Activated T-helper 2 cell treated with anti-CD3 and anti-CD28 coated beads, Interferon-gamma antibody, Interleukin-2, Interleukin-4, amounts not matched to agents 10 μg/mL and 5 μg/mL and 100 μg/mL, durations not matched to agents 14 hours and 24 hours and 36 hours (primary cell): Measurements from ENCODE around the gene DLGAP1. TPM values are rescaled to one million over a fixed set of nuclear protein-coding genes. Genes with fewer than 3 reads are reported as not detected.

Source experiments
- DNase-seq: peaks from one replicate; pipeline ENCODE4 v3.0.0; 2021; ENCODE audit warnings: low spot score
- H3K27ac Mint-ChIP-seq: one replicate; pipeline ENCODE4 v1.8.0; 2021; ENCODE audit warnings: mixed read lengths
- H3K27me3 Mint-ChIP-seq: one replicate; pipeline ENCODE4 v1.8.0; 2021; ENCODE audit warnings: low read depth, mixed read lengths
- H3K36me3 Mint-ChIP-seq: one replicate; pipeline ENCODE4 v1.8.0; 2021; ENCODE audit warnings: low read depth, mixed read lengths
- H3K4me1 Mint-ChIP-seq: one replicate; pipeline ENCODE4 v1.8.0; 2021; ENCODE audit warnings: low read depth, mixed read lengths
- H3K4me3 Mint-ChIP-seq: one replicate; pipeline ENCODE4 v1.8.0; 2021; ENCODE audit warnings: low read depth, mild to moderate bottlenecking, moderate library complexity, mixed read lengths
- H3K9me3 Mint-ChIP-seq: one replicate; pipeline ENCODE4 v1.8.0; 2021; ENCODE audit warnings: mixed read lengths
- intact Hi-C: fragments of 100-400 bp; cut with micrococcal nuclease; formaldehyde crosslinking; loops from one replicate; pipeline ENCODE4 v1.15.1; 2023
- total RNA-seq: library from RNA; stranded (reverse); gene quantifications from 2 replicates; pipeline ENCODE4 v1.2.3, GENCODE V29; 2022

Gene DLGAP1
- total RNA-seq, 1 donor from 2014 or later: not detected

GRCh38 chr18:4417714-4418113, 37.4 kb downstream of the DLGAP1 start:
- Mint-ChIP-seq H3K4me1 (no peaks in the 10 kb centered on the region), H3K4me3 (no peak overlapping the region)
- intact Hi-C loops: no loop called here

DNA sequence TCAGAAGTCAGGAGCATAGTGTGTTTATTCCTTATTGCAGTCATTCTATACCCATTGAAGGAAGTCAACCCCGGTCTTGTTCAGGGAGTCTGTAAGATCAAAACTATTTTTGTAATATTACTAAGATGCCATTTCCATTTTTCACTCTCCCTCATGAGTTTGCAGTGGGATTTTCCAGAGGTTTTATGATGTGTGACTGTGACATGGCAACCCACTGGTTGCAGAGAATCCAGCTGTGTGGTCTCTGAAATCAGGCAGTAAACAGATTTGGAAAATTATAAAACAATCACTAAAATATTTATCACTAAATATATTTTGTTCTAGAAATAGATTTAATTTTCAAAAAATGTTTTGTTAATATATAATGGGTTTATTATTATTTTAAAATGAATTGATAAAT, 38.1 kb downstream of the DLGAP1 start:
- no peak overlapping the region for H3K4me3 Mint-ChIP-seq

More at GRCh38 chr18:4417714-4418113, 37.4 kb downstream of the DLGAP1 start:
- Mint-ChIP-seq H3K27me3 (no peaks in the 10 kb centered on the region), H3K36me3 (no peaks in the 10 kb centered on the region), H3K9me3 (peaks cover 4% of the 10 kb centered on the region), H3K27ac (no peak overlapping the region)
- no peak for DNase-seq

DNA sequence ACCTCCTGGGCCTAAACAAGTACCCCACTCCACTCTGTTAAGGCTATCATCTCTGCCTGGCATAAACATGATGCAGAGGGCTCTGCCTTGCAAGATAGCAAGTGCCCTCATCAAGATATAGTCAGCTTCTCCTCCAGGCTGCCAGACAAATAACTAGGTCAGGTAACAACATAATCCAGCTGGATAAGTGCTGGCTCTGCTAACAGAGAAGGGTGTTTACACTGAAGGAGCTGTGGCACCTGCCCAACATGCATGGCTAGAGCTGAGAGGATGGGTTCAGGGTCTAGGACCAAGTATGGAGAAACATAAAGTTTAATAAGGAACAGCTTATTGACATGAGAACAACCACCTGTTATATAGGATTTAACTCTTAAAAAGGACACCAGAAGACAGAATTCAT, 42.8 kb downstream of the DLGAP1 start:
- no peaks in the 10 kb centered on the region for H3K36me3 Mint-ChIP-seq
- H3K4me3 Mint-ChIP-seq: no peak overlapping the region
- H3K9me3 Mint-ChIP-seq: peaks cover 11% of the 10 kb centered on the region
- intact Hi-C loops: no loop called here
- H3K4me1 Mint-ChIP-seq: no peaks in the 10 kb centered on the region
- no peak overlapping the region for H3K27ac Mint-ChIP-seq
- no peaks in the 10 kb centered on the region for H3K27me3 Mint-ChIP-seq
- no peak for DNase-seq

More for the DNA sequence above, 38.1 kb downstream of the DLGAP1 start:
- no peaks in the 10 kb centered on the region for H3K27me3 Mint-ChIP-seq
- H3K9me3 Mint-ChIP-seq: peaks cover 4% of the 10 kb centered on the region
- intact Hi-C loops: no loop called here
- no peak for DNase-seq
- no peaks in the 10 kb centered on the region for H3K4me1 Mint-ChIP-seq
- no peaks in the 10 kb centered on the region for H3K36me3 Mint-ChIP-seq
- H3K27ac Mint-ChIP-seq: no peak overlapping the region

DNA sequence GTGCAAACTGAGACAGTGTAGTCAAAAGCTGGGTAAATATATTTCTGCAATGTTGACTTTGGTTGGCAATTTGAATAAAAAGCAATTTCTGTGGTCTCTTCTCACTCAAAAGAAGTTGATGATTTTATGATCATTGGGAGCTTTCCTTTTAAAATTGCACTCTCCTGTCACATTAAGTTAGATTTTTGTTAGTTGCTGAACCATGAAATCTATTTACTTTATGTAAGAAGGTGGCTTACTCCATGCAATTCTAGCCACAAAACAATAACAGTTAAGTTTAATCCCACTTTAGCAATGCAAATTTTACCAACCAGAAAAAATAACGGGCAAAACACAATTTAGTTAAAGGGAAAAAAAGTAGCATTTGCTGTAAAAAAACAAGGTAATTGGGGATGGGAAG, 48.3 kb downstream of the DLGAP1 start:
- no peaks in the 10 kb centered on the region for H3K4me1 Mint-ChIP-seq
- no peaks in the 10 kb centered on the region for H3K27me3 Mint-ChIP-seq
- peaks cover 19% of the 10 kb centered on the region for H3K9me3 Mint-ChIP-seq
- H3K36me3 Mint-ChIP-seq: no peaks in the 10 kb centered on the region
- no peak for DNase-seq
- H3K27ac Mint-ChIP-seq: no peak overlapping the region
- no peak overlapping the region for H3K4me3 Mint-ChIP-seq
- intact Hi-C loops: no loop called here

- Mint-ChIP-seq H3K9me3 (peaks cover 19% of the 10 kb centered on the region), H3K27me3 (no peaks in the 10 kb centered on the region), H3K4me1 (no peaks in the 10 kb centered on the region), H3K4me3 (no peak overlapping the region), H3K27ac (no peak overlapping the region), H3K36me3 (no peaks in the 10 kb centered on the region)
- no peak for DNase-seq
- intact Hi-C loops: no loop called here
Measured at GRCh38 chr18:4405965-4406364, 49.1 kb downstream of the DLGAP1 start.

- intact Hi-C loops: no loop called here
- H3K9me3 Mint-ChIP-seq: peaks cover 14% of the 10 kb centered on the region
Measured at GRCh38 chr18:4403836-4404235, 51.3 kb downstream of the DLGAP1 start.

GRCh38 chr18:4400911-4401310, 54.2 kb downstream of the DLGAP1 start:
- Mint-ChIP-seq H3K27ac (no peak overlapping the region), H3K4me3 (no peak overlapping the region), H3K9me3 (peaks cover 8% of the 10 kb centered on the region), H3K36me3 (no peaks in the 10 kb centered on the region), H3K4me1 (no peaks in the 10 kb centered on the region), H3K27me3 (no peaks in the 10 kb centered on the region)
- no peak for DNase-seq
- intact Hi-C loops: no loop called here

More at GRCh38 chr18:4403836-4404235, 51.3 kb downstream of the DLGAP1 start:
- Mint-ChIP-seq H3K36me3 (no peaks in the 10 kb centered on the region), H3K4me1 (no peaks in the 10 kb centered on the region), H3K4me3 (no peak overlapping the region), H3K27me3 (no peaks in the 10 kb centered on the region), H3K27ac (no peak overlapping the region)
- no peak for DNase-seq

DNA sequence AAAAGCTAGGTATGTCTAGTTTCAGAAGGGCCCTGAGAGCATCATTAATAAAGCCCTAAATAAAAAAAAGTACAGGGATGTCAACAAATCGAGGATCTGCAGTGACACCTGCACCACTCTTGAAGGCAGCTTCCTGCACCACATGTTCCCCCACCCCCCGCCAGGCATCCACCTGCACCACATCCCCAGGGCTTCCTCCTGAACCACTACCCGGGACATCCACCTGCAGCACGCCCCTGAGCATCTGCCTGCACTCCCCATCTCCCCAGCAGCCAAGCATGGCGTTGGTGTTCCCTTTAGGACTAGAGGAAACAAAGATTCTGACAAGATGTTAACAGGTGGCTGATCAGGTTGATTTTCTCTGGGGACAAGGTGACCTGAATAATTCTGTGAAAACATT, 55.2 kb downstream of the DLGAP1 start:
- Mint-ChIP-seq H3K4me3 (no peak overlapping the region), H3K36me3 (no peaks in the 10 kb centered on the region), H3K9me3 (peaks cover 1% of the 10 kb centered on the region), H3K27ac (no peak overlapping the region), H3K27me3 (no peaks in the 10 kb centered on the region), H3K4me1 (no peaks in the 10 kb centered on the region)
- DNase-seq: no peak
- intact Hi-C loops: no loop called here

DNA sequence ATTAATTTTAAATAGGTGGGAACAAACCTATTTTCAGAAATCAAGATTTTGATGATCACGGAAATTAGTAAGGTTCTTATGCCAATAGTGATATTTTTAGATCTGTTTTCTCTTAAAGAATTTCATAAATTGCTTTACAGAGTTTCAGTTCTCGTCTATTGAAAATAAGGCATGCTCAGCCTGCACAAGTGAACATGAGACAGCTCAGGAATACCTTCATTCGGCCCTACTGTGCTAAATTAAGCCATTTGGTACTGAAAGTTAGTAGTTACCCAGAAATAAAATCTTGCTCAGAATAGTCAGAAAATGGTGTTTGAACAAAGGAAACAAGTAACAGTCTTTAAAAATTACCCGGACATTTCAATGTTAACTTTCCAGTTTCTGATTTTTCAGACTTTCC, 60.4 kb downstream of the DLGAP1 start:
- no peak for DNase-seq
- no peaks in the 10 kb centered on the region for H3K36me3 Mint-ChIP-seq
- H3K27me3 Mint-ChIP-seq: no peaks in the 10 kb centered on the region
- H3K4me3 Mint-ChIP-seq: no peak overlapping the region
- H3K9me3 Mint-ChIP-seq: peaks cover 27% of the 10 kb centered on the region
- H3K4me1 Mint-ChIP-seq: no peaks in the 10 kb centered on the region
- H3K27ac Mint-ChIP-seq: no peak overlapping the region
- intact Hi-C loops: no loop called here

DNA sequence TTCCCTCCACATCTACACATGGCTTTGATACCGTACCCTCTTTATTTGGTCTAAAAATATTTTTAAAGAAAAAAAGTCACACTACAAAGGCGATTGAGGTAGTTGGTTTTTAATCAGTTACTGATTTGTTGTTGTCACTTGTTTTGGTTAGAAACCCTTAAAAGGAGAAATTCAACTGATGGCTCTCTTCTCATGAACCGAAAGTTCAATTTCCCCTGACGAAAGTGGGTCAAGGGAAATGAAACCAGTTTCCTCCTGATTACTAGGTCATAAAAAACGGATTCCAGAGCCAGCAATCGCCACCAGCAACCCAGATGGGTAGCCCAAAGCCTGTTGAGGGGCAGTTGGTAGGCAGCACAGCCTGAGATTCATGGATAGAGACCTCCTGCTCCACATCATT, 63.2 kb downstream of the DLGAP1 start:
- H3K27me3 Mint-ChIP-seq: no peaks in the 10 kb centered on the region
- no peak for DNase-seq
- intact Hi-C loops: no loop called here
- no peak overlapping the region for H3K4me3 Mint-ChIP-seq
- H3K36me3 Mint-ChIP-seq: no peaks in the 10 kb centered on the region
- H3K4me1 Mint-ChIP-seq: no peaks in the 10 kb centered on the region
- H3K27ac Mint-ChIP-seq: no peak overlapping the region
- H3K9me3 Mint-ChIP-seq: peaks cover 29% of the 10 kb centered on the region

DNA sequence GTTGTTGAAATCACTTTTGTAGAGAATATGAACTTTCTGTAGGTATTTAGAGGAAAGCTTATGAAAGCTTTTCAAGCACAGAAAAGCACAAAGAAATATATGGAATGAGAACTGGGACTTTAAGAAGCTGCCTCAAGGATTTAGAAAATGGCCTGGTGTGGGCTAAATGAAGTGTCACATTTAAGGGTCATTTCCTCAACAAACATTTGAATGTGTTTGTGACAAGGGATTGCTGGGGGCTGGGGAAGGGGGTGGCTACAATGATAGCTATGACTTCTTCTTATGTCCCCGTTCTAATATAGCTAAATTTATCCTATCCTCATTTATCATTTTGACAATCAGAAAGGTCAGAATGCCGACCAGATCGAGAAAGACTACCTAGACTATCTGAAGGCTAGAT, 69.2 kb downstream of the DLGAP1 start:
- Mint-ChIP-seq H3K27ac (no peak overlapping the region), H3K4me1 (no peaks in the 10 kb centered on the region), H3K36me3 (no peaks in the 10 kb centered on the region), H3K27me3 (no peaks in the 10 kb centered on the region), H3K4me3 (no peak overlapping the region), H3K9me3 (peaks cover 23% of the 10 kb centered on the region)
- DNase-seq: no peak
- intact Hi-C loops: no loop called here

DNA sequence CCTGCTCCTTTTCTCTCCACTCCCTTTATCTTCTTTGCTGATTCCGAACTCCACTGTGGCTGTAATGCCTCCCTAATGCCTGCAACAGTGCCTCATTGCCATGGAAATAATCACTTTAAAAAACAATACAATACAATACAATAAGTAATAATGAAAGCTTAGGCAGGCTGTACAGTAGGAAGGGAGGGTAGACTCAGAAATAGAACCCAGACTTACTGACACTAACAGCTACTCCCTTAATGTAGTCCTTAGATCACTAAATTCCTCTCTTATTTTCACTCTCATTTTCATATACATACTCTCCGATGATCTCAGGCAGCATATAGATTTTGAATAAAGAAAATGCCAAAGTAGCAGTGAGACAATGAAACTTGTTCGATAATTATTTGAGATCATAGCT, 70.2 kb downstream of the DLGAP1 start:
- intact Hi-C loops: no loop called here
- H3K27me3 Mint-ChIP-seq: no peaks in the 10 kb centered on the region
- no peak overlapping the region for H3K4me3 Mint-ChIP-seq

DNA sequence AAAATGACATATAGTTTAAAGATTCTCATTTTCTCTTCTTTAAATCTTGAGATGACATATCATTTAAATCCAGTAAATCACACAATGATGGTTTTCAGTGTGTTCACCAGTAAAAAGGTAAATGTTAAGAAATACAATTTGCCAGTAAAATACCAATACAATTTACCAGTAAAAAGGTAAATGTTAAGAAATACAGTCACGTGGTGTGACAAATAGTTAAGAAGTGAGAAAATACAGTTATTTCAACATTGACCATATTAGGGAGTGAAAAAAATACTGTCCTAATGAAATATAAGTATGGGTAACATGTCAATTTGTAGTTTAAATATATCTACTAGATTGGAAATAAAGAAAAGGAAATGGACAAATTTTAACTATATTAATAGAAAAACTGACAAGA, 80.5 kb downstream of the DLGAP1 start:
- intact Hi-C loops: no loop called here
- Mint-ChIP-seq H3K9me3 (peaks cover 7% of the 10 kb centered on the region), H3K27ac (no peak overlapping the region), H3K27me3 (no peaks in the 10 kb centered on the region), H3K4me1 (no peaks in the 10 kb centered on the region), H3K36me3 (no peaks in the 10 kb centered on the region), H3K4me3 (no peak overlapping the region)
- DNase-seq: no peak

More for the DNA sequence above, 70.2 kb downstream of the DLGAP1 start:
- peaks cover 24% of the 10 kb centered on the region for H3K9me3 Mint-ChIP-seq
- no peak overlapping the region for H3K27ac Mint-ChIP-seq
- H3K4me1 Mint-ChIP-seq: no peaks in the 10 kb centered on the region
- H3K36me3 Mint-ChIP-seq: no peaks in the 10 kb centered on the region
- DNase-seq: no peak

DNA sequence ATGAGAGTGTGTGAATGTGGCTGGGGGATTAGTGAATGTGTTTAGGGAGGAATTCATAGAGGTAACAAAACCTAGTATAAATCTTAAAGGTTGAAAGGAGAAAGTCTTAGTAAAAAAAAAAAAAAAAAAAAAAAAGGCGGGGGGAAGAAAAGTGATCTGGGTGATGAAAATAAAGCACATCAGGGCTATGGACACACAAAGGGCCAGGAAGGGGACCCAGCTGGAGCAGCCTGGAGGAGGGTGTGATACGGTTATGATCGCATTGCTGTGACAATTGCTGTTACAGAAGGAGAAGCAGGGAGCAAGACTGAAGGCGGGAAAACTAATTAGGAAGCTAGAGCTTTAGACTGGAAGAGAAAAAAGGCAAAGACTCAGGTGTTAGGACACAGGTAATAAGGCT, 85.4 kb downstream of the DLGAP1 start:
- Mint-ChIP-seq H3K27me3 (no peaks in the 10 kb centered on the region), H3K4me3 (no peak overlapping the region), H3K36me3 (no peaks in the 10 kb centered on the region), H3K27ac (no peak overlapping the region), H3K9me3 (peaks cover 19% of the 10 kb centered on the region), H3K4me1 (no peaks in the 10 kb centered on the region)
- DNase-seq: no peak
- intact Hi-C loops: no loop called here
